GM18508 (cell line): ENCODE measurements around the gene HRNR.

Experiments used
- ATAC-seq: cut with Tn5 transposase; IDR thresholded peaks from one replicate; pipeline ENCODE4 v1.9.1; 2021; ENCODE audit warnings: moderate number of reproducible peaks; ENCODE audit not compliant: insufficient read depth, unreplicated experiment

Gene HRNR

GRCh38 chr1:152189657-152190442 lies 34.1 kb downstream of the HRNR start:
- no peak for ATAC-seq

DNA sequence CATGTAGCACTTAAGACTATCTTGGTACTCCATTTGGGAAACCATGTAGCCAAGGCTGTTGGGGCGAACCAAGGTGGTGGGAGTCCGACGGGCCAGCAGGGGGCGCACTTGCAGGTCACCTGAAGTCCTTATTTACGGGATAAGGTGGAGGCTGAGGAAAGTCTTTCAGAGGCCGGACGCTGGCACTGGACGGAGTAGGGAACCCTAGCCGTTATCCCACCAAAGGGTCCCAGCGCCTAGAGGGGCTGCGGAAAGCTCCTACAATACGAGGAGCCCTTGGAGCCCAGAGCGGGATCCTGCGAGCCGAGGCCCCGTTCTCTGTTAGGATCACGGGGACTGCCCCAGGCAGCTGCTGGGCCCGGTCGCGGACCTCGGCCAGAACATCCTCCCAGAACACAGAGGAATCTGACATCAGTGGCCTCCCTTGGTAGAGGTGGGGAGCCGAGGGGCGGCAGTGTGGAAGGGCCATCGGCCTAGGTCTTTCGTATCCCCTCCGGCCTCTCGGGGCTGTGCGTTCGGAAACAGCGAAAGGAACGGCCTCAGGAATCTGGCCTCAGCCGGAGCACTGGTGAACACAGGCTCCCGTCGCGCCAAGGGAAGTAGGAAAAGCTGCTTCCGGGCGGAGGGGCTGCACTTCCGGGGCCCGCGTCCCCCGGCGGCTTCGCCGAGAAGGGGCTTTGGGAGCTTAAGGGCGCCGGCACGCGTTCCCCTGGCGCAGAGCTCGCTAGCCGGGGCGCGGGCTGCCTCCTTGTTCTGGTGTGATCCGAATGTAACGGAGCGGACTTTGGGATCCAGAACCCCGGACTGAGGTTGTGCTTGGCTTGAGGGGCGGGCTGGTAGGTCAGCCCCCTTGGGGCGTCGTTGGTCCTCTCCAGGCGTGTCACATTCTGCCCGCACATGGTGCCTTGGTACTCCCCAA lies 35.1 kb downstream of the HRNR start:
- no peak for ATAC-seq

- no peak for ATAC-seq
These were observed 37.3 kb downstream of the HRNR start for GRCh38 chr1:152186556-152187285.

GRCh38 chr1:152185544-152186391 lies 38.2 kb downstream of the HRNR start:
- no peak for ATAC-seq

- no peak for ATAC-seq
These were observed 41.0 kb downstream of the HRNR start for GRCh38 chr1:152182944-152183361.

DNA sequence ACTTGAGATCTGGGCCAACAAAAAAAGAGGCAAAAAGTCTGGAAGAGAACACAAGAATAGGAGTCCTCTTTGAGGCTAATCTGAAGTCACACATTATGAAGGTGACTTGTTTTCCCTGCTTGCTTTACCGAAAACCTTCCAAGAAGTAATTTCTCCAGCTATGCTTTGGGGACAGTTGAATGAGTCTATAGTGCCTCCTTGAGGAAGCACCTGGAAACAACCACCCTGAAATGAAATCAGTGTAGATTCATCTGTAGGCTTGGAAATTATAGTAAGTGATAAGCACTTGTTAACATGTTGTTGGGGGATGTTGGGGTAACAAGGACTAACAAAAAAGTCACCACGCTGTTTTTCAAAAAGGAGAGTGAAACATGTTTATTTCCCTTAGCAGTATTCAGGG lies 41.6 kb downstream of the HRNR start:
- no peak for ATAC-seq

DNA sequence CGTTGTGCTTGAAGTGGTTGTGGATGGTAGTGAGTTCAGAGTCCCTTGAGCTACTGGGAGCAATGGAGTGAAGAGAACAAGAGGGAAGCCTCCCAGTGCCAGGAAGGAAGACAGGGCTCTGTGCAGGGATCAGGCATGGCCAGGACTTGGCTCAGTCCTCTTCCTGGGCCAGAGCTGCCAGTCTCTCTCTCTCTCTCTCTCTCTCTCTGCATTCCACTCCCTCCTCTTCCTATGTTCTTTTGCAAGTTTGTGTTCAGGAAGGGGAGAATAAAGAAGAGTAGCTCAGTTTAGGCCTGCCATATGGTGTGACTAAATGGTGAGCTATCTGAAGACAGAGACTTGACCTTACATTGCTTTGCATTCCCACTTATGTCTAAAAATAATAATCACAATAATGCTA lies 44.4 kb downstream of the HRNR start:
- no peak for ATAC-seq

DNA sequence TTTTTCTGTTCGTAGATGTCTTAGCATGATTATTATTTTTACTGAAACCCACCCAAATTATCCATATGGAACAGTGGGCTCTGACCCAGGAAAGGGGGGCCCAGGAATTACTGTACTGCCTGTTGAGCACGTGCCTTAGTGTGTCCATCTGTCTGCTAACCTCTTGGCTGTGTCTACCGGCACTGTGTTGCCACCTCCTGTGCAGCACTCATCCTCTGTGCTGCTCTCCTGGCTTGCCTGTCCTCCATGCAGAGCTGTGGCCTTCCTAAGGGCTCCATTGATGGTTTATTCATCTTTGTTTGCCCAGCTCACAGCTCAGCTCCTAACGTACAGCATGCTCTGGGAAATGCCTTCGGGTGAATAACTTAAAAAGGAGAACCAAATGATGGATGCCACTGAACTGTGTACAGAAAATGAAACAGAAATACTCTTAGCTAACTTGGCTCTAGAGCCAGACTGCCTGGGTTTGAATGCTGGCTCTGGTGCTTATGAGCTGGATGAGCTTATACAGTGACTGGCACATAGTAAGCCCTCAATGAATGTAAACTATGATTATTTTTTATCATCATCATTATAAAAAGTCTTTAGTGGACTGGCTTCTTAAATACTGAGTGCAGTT lies 53.6 kb downstream of the HRNR start:
- no peak for ATAC-seq

- ATAC-seq: no peak
These were observed 54.5 kb downstream of the HRNR start for GRCh38 chr1:152169366-152170025.

DNA sequence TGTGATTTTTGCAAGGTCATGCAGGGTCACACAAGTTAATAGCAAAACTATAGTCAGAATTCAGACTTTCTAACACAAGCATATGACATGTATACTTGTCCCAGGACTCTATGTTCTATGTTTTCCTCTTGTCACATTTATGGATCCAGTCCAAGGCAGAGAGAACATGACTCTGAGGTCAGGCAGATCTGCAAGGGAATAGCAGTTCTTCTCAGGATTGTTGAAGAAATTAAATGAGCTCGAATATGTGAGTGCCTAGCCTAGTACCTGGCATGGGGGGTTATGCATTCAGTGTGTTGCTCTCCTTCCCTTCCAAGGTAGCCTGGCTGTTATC lies 55.5 kb downstream of the HRNR start:
- no peak for ATAC-seq

DNA sequence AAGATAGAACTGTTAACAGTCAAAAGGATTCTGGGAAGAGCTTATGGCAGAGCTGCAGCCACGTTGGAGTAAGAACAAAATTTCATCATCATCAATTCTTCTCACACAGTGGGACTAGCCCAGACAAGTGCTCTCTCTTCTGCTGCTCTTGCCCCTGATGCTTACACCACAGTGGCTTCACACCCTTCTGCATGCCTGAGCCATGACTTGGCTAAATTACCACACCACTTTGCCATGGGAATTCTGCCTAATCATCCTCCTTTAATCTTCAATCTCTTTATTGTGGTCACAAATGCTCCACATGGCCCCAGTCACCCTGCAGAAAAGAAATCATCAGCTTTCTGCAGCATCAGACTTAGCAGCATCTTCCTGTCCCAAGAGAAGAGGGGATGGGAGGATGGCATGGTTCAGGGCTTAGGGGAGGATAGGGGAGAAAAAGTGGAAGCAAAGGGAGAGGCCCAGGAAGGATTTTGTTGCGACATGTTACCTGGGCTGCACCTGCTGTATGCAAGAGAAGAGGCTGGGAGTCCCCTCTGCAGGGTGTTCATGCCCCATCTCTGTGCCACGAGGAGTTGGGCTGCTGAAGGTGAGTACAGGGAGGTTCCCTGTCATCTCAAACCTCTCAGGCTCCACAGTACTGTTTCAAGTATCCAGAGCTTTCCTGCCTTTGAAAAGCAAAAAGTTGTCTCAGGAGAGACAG lies 56.0 kb downstream of the HRNR start:
- ATAC-seq: no peak

DNA sequence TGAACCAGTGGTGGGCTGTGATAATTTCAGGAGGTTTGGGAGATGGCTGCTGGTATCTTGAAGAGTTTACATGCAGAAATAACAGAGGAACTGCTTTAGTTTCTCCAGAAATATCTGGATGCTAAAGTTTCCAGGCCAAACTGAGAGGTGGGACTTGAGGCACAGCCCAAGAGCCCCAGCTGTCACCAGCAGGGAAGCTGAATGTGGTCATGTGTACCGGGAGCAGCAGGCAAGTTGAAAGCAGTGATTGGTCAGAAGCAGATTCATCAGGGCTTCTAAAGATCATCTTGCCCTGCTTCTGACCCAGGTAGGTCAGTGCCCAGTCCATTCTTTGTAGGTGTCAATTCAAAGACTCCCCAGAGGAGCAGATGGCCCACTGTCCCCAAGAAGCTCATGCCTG lies 57.0 kb downstream of the HRNR start:
- no peak for ATAC-seq

DNA sequence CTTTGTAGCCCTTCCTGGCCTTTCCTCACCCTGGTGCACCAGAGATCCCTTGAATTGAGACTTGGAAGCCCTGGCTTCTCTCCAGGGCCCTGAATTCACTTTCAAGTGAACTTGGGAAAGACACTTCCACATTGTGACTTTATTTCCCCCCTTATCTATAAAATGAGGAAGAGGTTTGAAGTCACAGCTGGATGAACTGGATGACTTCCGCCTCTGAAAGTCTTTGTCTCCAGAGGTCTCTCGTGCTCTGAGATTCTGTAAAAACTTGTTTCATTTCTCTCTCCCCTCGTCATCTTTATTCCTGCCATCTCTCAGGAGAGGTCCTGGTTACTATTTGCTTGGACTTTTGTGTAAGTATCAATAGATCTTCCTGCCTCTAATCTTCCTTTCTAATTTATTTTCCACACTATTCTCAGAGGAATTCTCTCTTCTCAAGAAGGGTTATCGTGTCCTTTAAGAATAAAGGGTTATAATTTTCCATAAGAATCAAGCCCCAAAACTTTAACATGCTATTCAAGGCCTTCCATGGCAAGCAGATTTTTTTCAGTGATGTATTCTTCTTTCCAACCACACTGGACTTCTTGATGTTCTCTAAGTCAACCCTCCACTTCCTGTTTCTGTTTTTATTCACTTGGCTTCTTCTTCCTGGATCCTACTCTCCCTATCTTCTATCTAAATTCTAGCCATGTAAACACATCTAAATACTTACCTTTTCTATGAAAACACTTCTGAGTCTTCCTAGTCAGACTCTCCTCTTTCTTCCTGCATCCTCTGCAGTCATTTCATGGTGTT lies 58.5 kb downstream of the HRNR start:
- no peak for ATAC-seq

GRCh38 chr1:152164517-152165136 lies 59.4 kb downstream of the HRNR start:
- ATAC-seq: no peak

GRCh38 chr1:152162792-152163463 lies 61.1 kb downstream of the HRNR start:
- no peak for ATAC-seq
